Fibroblast of peridontal ligament (primary cell): ENCODE results near the gene ATP1B3.
"Not testable (repeated sequence)": the region's sequence is repeated elsewhere in the genome, so short reads cannot be mapped to it uniquely, and the experiment has no call there.

Experiments used
- DNase-seq: peaks from one replicate; pipeline ENCODE4 v3.0.0-alpha.2; 2010; ENCODE audit errors: extremely low read depth

The ATP1B3 gene

GRCh38 chr3:141876381-141876890 lies at the start of gene ATP1B3:
Gene ATP1B3, plus strand, starts transcription at chr3:141876643. Its CDS starts 159 bp downstream, at chr3:141876802.
- peak; percentile 62 for DNase-seq

GRCh38 chr3:141828487-141828886 lies 48.0 kb upstream of the ATP1B3 start:
- DNase-seq: no peak

- DNase-seq: peak; percentile 18
Observed at GRCh38 chr3:141828890-141829289, 47.6 kb upstream of the ATP1B3 start.

- no peak for DNase-seq
Observed at GRCh38 chr3:141830508-141830907, 45.9 kb upstream of the ATP1B3 start.

- DNase-seq: no peak
Observed at GRCh38 chr3:141834292-141834691, 42.2 kb upstream of the ATP1B3 start.

GRCh38 chr3:141835557-141836229 lies 40.8 kb upstream of the ATP1B3 start:
- DNase-seq: no peak

- DNase-seq: no peak
Observed at GRCh38 chr3:141839389-141839788, 37.1 kb upstream of the ATP1B3 start.

GRCh38 chr3:141840737-141841544 lies 35.5 kb upstream of the ATP1B3 start:
- DNase-seq: peak; percentile 8

- no peak for DNase-seq
Observed at GRCh38 chr3:141844108-141844507, 32.3 kb upstream of the ATP1B3 start.

- DNase-seq: no peak
Observed at GRCh38 chr3:141844812-141845211, 31.6 kb upstream of the ATP1B3 start.

- DNase-seq: no peak
Observed at GRCh38 chr3:141845407-141846049, 30.9 kb upstream of the ATP1B3 start.

GRCh38 chr3:141846050-141846433 lies 30.4 kb upstream of the ATP1B3 start:
- no peak for DNase-seq

GRCh38 chr3:141848159-141848748 lies 28.2 kb upstream of the ATP1B3 start:
- DNase-seq: not testable (repeated sequence)

GRCh38 chr3:141849056-141849815 lies 27.2 kb upstream of the ATP1B3 start:
- DNase-seq: no peak

GRCh38 chr3:141851411-141851810 lies 25.0 kb upstream of the ATP1B3 start:
- no peak for DNase-seq

- peak; percentile 44 for DNase-seq
Observed at GRCh38 chr3:141853081-141853601, 23.3 kb upstream of the ATP1B3 start.

GRCh38 chr3:141853629-141854168 lies 22.7 kb upstream of the ATP1B3 start:
- no peak for DNase-seq

- no peak for DNase-seq
Observed at GRCh38 chr3:141854599-141854998, 21.8 kb upstream of the ATP1B3 start.

GRCh38 chr3:141858312-141858711 lies 18.1 kb upstream of the ATP1B3 start:
- DNase-seq: no peak

GRCh38 chr3:141859651-141860050 lies 16.8 kb upstream of the ATP1B3 start:
- no peak for DNase-seq
